ENCODE results near the gene ORC4. TPM values are rescaled to one million over a fixed set of nuclear protein-coding genes. Genes with fewer than 3 reads are reported as not detected.

ORC4 gene
- total and polyA plus RNA-seq, 5 experiments from 2014 or later, result 40.9 to 66.9 (median 51.8) TPM

Other genes starting within 250 kb of the ORC4 start
- 10 to 100 TPM; 11.1 to 11.7 TPM for gene ACVR2A, start 175.7 kb downstream of the ORC4 start, total RNA-seq
- gene ACVR2A, start 175.7 kb downstream of the ORC4 start, polyA plus RNA-seq, result 1 to 10 TPM; 2.3 to 3.5 (median 2.5) TPM
- gene MBD5, start 354 bp upstream of the ORC4 start, total RNA-seq, result 10 to 100 TPM; 49.7 to 54.1 TPM
- gene MBD5, start 354 bp upstream of the ORC4 start, polyA plus RNA-seq, result 10 to 100 TPM; 11.7 to 17.9 (median 15.4) TPM